H1 (cell line): ENCODE results near the gene DELE1. TPM values are rescaled to one million over a fixed set of nuclear protein-coding genes. Genes with fewer than 3 reads are reported as not detected.

Source experiments
- CTCF ChIA-PET: fragments of 300-600 bp; sonication (Branson Sonifier 250); formaldehyde crosslinking; loops from one replicate; lab custom pipeline; 2021; ENCODE audit not compliant: partially characterized antibody; lab: Charles Lee
- POLR2A ChIA-PET: fragments of 300-600 bp; sonication (Branson Sonifier 250); formaldehyde crosslinking; loops from one replicate; lab custom pipeline; 2021; ENCODE audit warnings: inconsistent platforms; ENCODE audit not compliant: partially characterized antibody; lab: Charles Lee
- DNase-seq, 2 experiments: peaks; one replicate each; pipeline versions ENCODE4 v3.0.0 to v3.0.0-alpha.2; 2010 to 2022; ENCODE audit warnings: low spot score in 2 of 2, low read depth in 1 of 2, mixed read lengths in 1 of 2
- FAIRE-seq: peaks from 2 replicates; lab custom pipeline; 2011; peaks lifted over from hg19 to GRCh38; lab: Jason Lieb, UNC
- H2AFZ ChIP-seq: 2 replicates; pipeline ENCODE4 v1.8.1; 2012; ENCODE audit warnings: low read length, inconsistent platforms
- H2AK5ac ChIP-seq: 2 replicates; pipeline ENCODE4 v1.6.1; 2013; ENCODE audit warnings: low read depth, low read length
- H2BK120ac ChIP-seq: replicated peaks from 2 replicates; pipeline ENCODE3; 2013; ENCODE audit warnings: low read depth, low read length, inconsistent platforms
- H2BK12ac ChIP-seq: 2 replicates; pipeline ENCODE4 v1.6.1; 2013; ENCODE audit warnings: low read depth, low read length
- H2BK15ac ChIP-seq: 2 replicates; pipeline ENCODE4 v1.6.1; 2013; ENCODE audit warnings: low read length
- H2BK20ac ChIP-seq: 2 replicates; pipeline ENCODE4 v1.6.1; 2013; ENCODE audit warnings: low read length
- H2BK5ac ChIP-seq: 2 replicates; pipeline ENCODE4 v1.6.1; 2013; ENCODE audit warnings: low read depth, low read length
- H3K14ac ChIP-seq: 2 replicates; pipeline ENCODE4 v1.6.1; 2013; ENCODE audit warnings: inconsistent platforms; ENCODE audit not compliant: insufficient read length
- H3K18ac ChIP-seq: 2 replicates; pipeline ENCODE4 v1.6.1; 2013; ENCODE audit warnings: low read length; ENCODE audit errors: extremely low read depth
- H3K23ac ChIP-seq: 2 replicates; pipeline ENCODE4 v1.6.1; 2013; ENCODE audit warnings: inconsistent platforms; ENCODE audit not compliant: insufficient read length
- H3K23me2 ChIP-seq: 2 replicates; pipeline ENCODE4 v1.6.1; 2013; ENCODE audit warnings: low read depth, low read length
- H3K27ac ChIP-seq: 2 replicates; pipeline ENCODE4 v1.6.1; 2011; ENCODE audit warnings: low read depth, low read length, inconsistent platforms
- H3K27me3 ChIP-seq, 4 experiments: replicated peaks in 1 of 4; 1 replicate in 1 of 4; 2 replicates in 3 of 4; pipeline versions ENCODE4 v1.6.1 to v1.8.1; 2011 to 2013; ENCODE audit warnings: low read length in 3 of 4, mild to moderate bottlenecking in 3 of 4, inconsistent platforms in 2 of 4, mixed read lengths in 2 of 4, moderate library complexity in 1 of 4; ENCODE audit not compliant: control insufficient read depth in 3 of 4, insufficient read depth in 3 of 4; ENCODE audit errors: extremely low read depth in 1 of 4
- H3K36me3 ChIP-seq, 4 experiments: 2 replicates each; pipeline versions ENCODE4 v1.6.1 to v1.8.1; 2011 to 2013; ENCODE audit warnings: mild to moderate bottlenecking in 4 of 4, low read length in 3 of 4, moderate library complexity in 2 of 4, control low read depth in 1 of 4, inconsistent platforms in 1 of 4; ENCODE audit not compliant: insufficient read depth in 4 of 4, control insufficient read depth in 2 of 4
- H3K4ac ChIP-seq: replicated peaks from 2 replicates; pipeline ENCODE3; 2013; ENCODE audit warnings: low read length, low read depth, mixed read lengths, inconsistent platforms; ENCODE audit not compliant: insufficient read length
- H3K4me1 ChIP-seq, 4 experiments: replicated peaks in 1 of 4; 1 replicate in 1 of 4; 2 replicates in 3 of 4; pipeline versions ENCODE4 v1.6.1 to v1.8.1; 2011 to 2013; ENCODE audit warnings: low read length in 3 of 4, inconsistent platforms in 2 of 4, mixed read lengths in 1 of 4; ENCODE audit not compliant: insufficient read depth in 4 of 4, control insufficient read depth in 3 of 4
- H3K4me2 ChIP-seq, 2 experiments: 2 replicates each; pipeline versions ENCODE4 v1.6.1 to v1.8.1; 2011 to 2013; ENCODE audit warnings: low read depth in 2 of 2, low read length in 2 of 2, control low read depth in 1 of 2, inconsistent platforms in 1 of 2, mild to moderate bottlenecking in 1 of 2; ENCODE audit not compliant: insufficient read depth in 1 of 2
- H3K4me3 ChIP-seq, 4 experiments: fragments of 200-600, 300-600 bp in 1 of 4; sonication (generic), shearing (Covaris generic), sonication (Bioruptor Twin) in 1 of 4; 2 replicates each; pipeline versions ENCODE4 v1.5.1 to v1.8.1; 2011 to 2016; ENCODE audit warnings: low read length in 4 of 4, low read depth in 3 of 4, control low read depth in 2 of 4, inconsistent platforms in 2 of 4, mild to moderate bottlenecking in 2 of 4, mixed read lengths in 1 of 4, moderate library complexity in 1 of 4; ENCODE audit not compliant: insufficient read depth in 2 of 4; ENCODE audit errors: extremely low read depth in 1 of 4
- H3K56ac ChIP-seq: replicated peaks from 2 replicates; pipeline ENCODE3; 2013; ENCODE audit warnings: low read depth, mild to moderate bottlenecking, mixed read lengths, low read length, inconsistent platforms; ENCODE audit not compliant: insufficient read length
- H3K79me1 ChIP-seq: 2 replicates; pipeline ENCODE4 v1.6.1; 2013; ENCODE audit warnings: low read depth, low read length, control low read depth
- H3K79me2 ChIP-seq, 2 experiments: 2 replicates each; pipeline versions ENCODE4 v1.6.1 to v1.8.1; 2012 to 2013; ENCODE audit warnings: low read length in 2 of 2, mild to moderate bottlenecking in 2 of 2, inconsistent platforms in 1 of 2; ENCODE audit not compliant: insufficient read depth in 2 of 2, control insufficient read depth in 1 of 2
- H3K9ac ChIP-seq, 4 experiments: replicated peaks in 1 of 4; 1 replicate in 1 of 4; 2 replicates in 3 of 4; pipeline versions ENCODE4 v1.6.1 to v1.8.1; 2011 to 2013; ENCODE audit warnings: low read depth in 3 of 4, low read length in 3 of 4, control low read depth in 2 of 4, mild to moderate bottlenecking in 2 of 4, moderate library complexity in 2 of 4, inconsistent platforms in 1 of 4; ENCODE audit errors: extremely low read depth in 1 of 4
- H3K9me3 ChIP-seq, 2 experiments: 2 replicates each; pipeline versions ENCODE4 v1.6.1 to v1.8.1; 2012 to 2013; ENCODE audit warnings: mild to moderate bottlenecking in 2 of 2, moderate library complexity in 2 of 2, control low read depth in 1 of 2, inconsistent platforms in 1 of 2, low read depth in 1 of 2, low read length in 1 of 2, mixed read lengths in 1 of 2; ENCODE audit not compliant: insufficient read depth in 2 of 2
- H4K20me1 ChIP-seq, 2 experiments: replicated peaks in 1 of 2; 2 replicates each; pipeline versions ENCODE3 to v1.8.1; 2011 to 2013; ENCODE audit warnings: inconsistent platforms in 2 of 2, low read length in 2 of 2, mild to moderate bottlenecking in 1 of 2; ENCODE audit not compliant: insufficient read depth in 2 of 2, control insufficient read depth in 1 of 2
- H4K5ac ChIP-seq: 2 replicates; pipeline ENCODE4 v1.6.1; 2013; ENCODE audit warnings: low read length, low read depth, mixed read lengths, inconsistent platforms; ENCODE audit not compliant: insufficient read length
- H4K8ac ChIP-seq: 2 replicates; pipeline ENCODE4 v1.8.0; 2013; ENCODE audit warnings: mild to moderate bottlenecking, moderate library complexity, low read length, inconsistent platforms; ENCODE audit not compliant: insufficient read depth; ENCODE audit errors: extremely low read depth
- H4K91ac ChIP-seq: replicated peaks from 2 replicates; pipeline ENCODE3; 2013; ENCODE audit warnings: low read length, mixed read lengths, inconsistent platforms; ENCODE audit not compliant: insufficient read length
- CBX8 ChIP-seq: fragments of 300-800, 300-1000 bp; sonication (generic); IDR thresholded peaks from 2 replicates; pipeline ENCODE4 v1.7.1; 2016; ENCODE audit warnings: low read depth, low read length, borderline replicate concordance
- CHD1 ChIP-seq: IDR thresholded peaks from 2 replicates; pipeline ENCODE4 v1.6.1; 2012; ENCODE audit warnings: low read depth, low read length, improper control_type of control experiment
- CTBP2 ChIP-seq: IDR thresholded peaks from 2 replicates; pipeline ENCODE4 v1.7.0; 2011; ENCODE audit warnings: borderline replicate concordance, mild to moderate bottlenecking, moderate library complexity, mixed read lengths, low read length; ENCODE audit not compliant: insufficient read depth, insufficient read length
- HDAC2 ChIP-seq, 2 experiments: fragments of 300-600 bp in 1 of 2; sonication (generic) in 1 of 2; IDR thresholded peaks; 2 replicates each; pipeline ENCODE4 v1.6.1; 2011 to 2012; ENCODE audit warnings: low read depth in 2 of 2, low read length in 2 of 2, mild to moderate bottlenecking in 2 of 2, moderate library complexity in 2 of 2, borderline replicate concordance in 1 of 2, inconsistent platforms in 1 of 2
- NRF1 ChIP-seq: IDR thresholded peaks from 2 replicates; pipeline ENCODE4 v1.6.1; 2011; ENCODE audit warnings: mild to moderate bottlenecking, low read depth, low read length, improper control_type of control experiment
- POLR2AphosphoS5 ChIP-seq: IDR thresholded peaks from 2 replicates; pipeline ENCODE4 v1.6.1; 2011; ENCODE audit warnings: low read depth, low read length
- RAD21 ChIP-seq, 2 experiments: IDR thresholded peaks in 1 of 2; conservative IDR thresholded peaks in 1 of 2; 2 replicates each; pipeline ENCODE4 v1.6.1; 2011; ENCODE audit warnings: low read depth in 2 of 2, low read length in 2 of 2, improper control_type of control experiment in 1 of 2, inconsistent platforms in 1 of 2, mild to moderate bottlenecking in 1 of 2, moderate library complexity in 1 of 2
- SP1 ChIP-seq: IDR thresholded peaks from 2 replicates; pipeline ENCODE4 v1.6.1; 2011; ENCODE audit warnings: low read depth, low read length
- SRF ChIP-seq: IDR thresholded peaks from 2 replicates; pipeline ENCODE4 v1.6.1; 2011; ENCODE audit warnings: mild to moderate bottlenecking, low read depth, low read length, moderate library complexity
- TAF7 ChIP-seq: optimal IDR thresholded peaks from 2 replicates; pipeline ENCODE3; 2011; ENCODE audit warnings: low read depth, mild to moderate bottlenecking, inconsistent platforms, low read length, moderate library complexity, borderline replicate concordance
- WGBS, 2 experiments: shearing (Covaris generic) in 1 of 2; methylation state at CpG; one replicate each; pipeline versions ENCODE4 v1.1.6 to v1.1.7; 2013 to 2015; ENCODE audit warnings: low lambda C conversion rate in 2 of 2, mixed read lengths in 2 of 2, inconsistent platforms in 1 of 2, low coverage in 1 of 2, missing lambda C conversion rate in 1 of 2; ENCODE audit not compliant: insufficient replicate concordance in 2 of 2, insufficient coverage in 1 of 2, insufficient read length in 1 of 2; ENCODE audit errors: extremely low coverage in 1 of 2, missing lambda C conversion rate in 1 of 2; 5-methylcytosine and 5-hydroxymethylcytosine counted together
- polyA plus RNA-seq, 7 experiments: library from polyadenylated mRNA; depleted of rRNA in 3 of 7; stranded (reverse) in 5 of 7; unstranded in 2 of 7; fragments of >200 nt in 5 of 7; fragments of 200-250 nt in 2 of 7; gene quantifications; 1 replicate in 5 of 7; 2 replicates in 1 of 7; 4 replicates in 1 of 7; pipeline versions ENCODE4 v1.2.1 to v1.2.3, GENCODE V29; 2011 to 2013; ENCODE audit warnings: missing spikeins in 2 of 7, mixed read lengths in 2 of 7
- total RNA-seq: library from RNA; stranded (reverse); fragmentation: NEBNext Ultra II Directional; extraction: Animal tissue kit (Norgen Biotek cat#: 25700); gene quantifications from 2 replicates; pipeline ENCODE4 v1.2.1, GENCODE V29; 2021
- TF ChIP-seq, protein P1 (sequence below): IDR thresholded peaks from 2 replicates; pipeline ENCODE4 v1.6.1; 2012; ENCODE audit warnings: inconsistent platforms

DELE1 gene
- total and polyA plus RNA-seq, 2 of the 8 experiments (the other 6 are each of a cell fraction or from before 2014, with no cell fraction given) = 61.4 to 114 TPM

DNA sequence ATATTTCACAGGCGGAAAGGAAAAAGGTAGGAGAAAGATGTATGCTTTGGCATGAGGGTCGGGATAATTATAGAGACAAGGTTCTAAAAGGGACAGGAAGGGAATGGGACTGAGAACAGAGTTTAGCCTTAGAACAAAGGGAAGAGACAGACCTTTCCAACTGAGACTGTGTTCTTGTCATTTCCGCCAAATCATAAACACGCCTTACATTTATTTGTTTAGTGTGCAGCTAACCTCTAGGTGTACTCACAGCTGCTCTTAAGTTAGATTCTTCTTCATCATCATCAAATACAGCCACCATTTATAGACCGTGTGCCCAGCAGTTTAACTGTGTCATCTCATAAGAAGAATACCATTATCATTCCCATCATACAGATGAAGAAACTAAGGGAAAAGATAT is 5.9 kb upstream of the DELE1 start:
- H2BK15ac ChIP-seq = no peak overlapping the region
- no peak overlapping the region for H4K8ac ChIP-seq
- H3K36me3 ChIP-seq = no peaks in the 10 kb centered on the region
- H3K9ac ChIP-seq = no peak overlapping the region
- H3K79me1 ChIP-seq = no peaks in the 10 kb centered on the region
- H2BK20ac ChIP-seq = no peak overlapping the region
- H4K5ac ChIP-seq = no peak overlapping the region
- H3K23me2 ChIP-seq = peaks cover 3% of the 10 kb centered on the region; the same call in 1 of the 2 replicates
- H4K91ac ChIP-seq = no peak overlapping the region
- H3K27ac ChIP-seq = no peak overlapping the region
- no peak overlapping the region for H3K4me3 ChIP-seq
- peaks cover 3 to 17% (median 7%) of the 10 kb centered on the region in 4 experiments for H3K27me3 ChIP-seq
- WGBS, 2 experiments = 81% methylated on average over 5 of the region's 5 CpGs; no CpG with 5 or more reads in 1 of the 2 experiments
- no peak overlapping the region for H2BK12ac ChIP-seq
- no peak overlapping the region for H3K56ac ChIP-seq
- no peak for DNase-seq
- no peaks in the 10 kb centered on the region for H4K20me1 ChIP-seq
- H3K4me1 ChIP-seq = peaks cover 4 to 10% (median 6%) of the 10 kb centered on the region in 4 experiments; a peak in 6 of 7 replicates
- H3K18ac ChIP-seq = no peak overlapping the region
- ChIA-PET POLR2A (interaction anchor here (1.4 to 5.0 kb wide), 3 partner anchors 14 to 36 kb away, joined by 3 to 36 read pairs (median 6); no protein-coding TSS in a partner anchor), CTCF (interaction anchor here (0.8 to 5.4 kb wide), 6 partner anchors 24 to 225 kb away, joined by 4 to 58 read pairs (median 22); partner anchors contain the start of genes PCDH1 and RNF14)
- no peak overlapping the region for H3K14ac ChIP-seq
- no peaks in the 10 kb centered on the region for H3K9me3 ChIP-seq
- FAIRE-seq = no peak
- no peak overlapping the region for H3K4me2 ChIP-seq
- no peak overlapping the region for H2BK120ac ChIP-seq
- no peak overlapping the region for H2AK5ac ChIP-seq
- no peak overlapping the region for H3K4ac ChIP-seq
- H2BK5ac ChIP-seq = no peak overlapping the region
- H2AFZ ChIP-seq = no peak overlapping the region
- no peaks in the 10 kb centered on the region for H3K79me2 ChIP-seq
- H3K23ac ChIP-seq = no peak overlapping the region
- no peak for TF ChIP-seq CHD1
- no peak for TF ChIP-seq SP1
- no peak for TF ChIP-seq CBX8
- TF ChIP-seq NRF1 = no peak
- no peak for TF ChIP-seq TAF7
- TF ChIP-seq HDAC2 (IDR thresholded peaks at IDR 0.05; ENCODE audit: borderline replicate concordance in 1 of 2, low read depth in 2 of 2, low read length in 2 of 2) = no peak
- TF ChIP-seq CTBP2 = no peak
- no peak for TF ChIP-seq SRF
- no peak for TF ChIP-seq RAD21 (IDR thresholded peaks at IDR 0.05 in 1 of 2, conservative IDR thresholded peaks at IDR 0.05 in 1 of 2; ENCODE audit: low read depth in 2 of 2, low read length in 2 of 2)
- TF ChIP-seq, protein P1, sequence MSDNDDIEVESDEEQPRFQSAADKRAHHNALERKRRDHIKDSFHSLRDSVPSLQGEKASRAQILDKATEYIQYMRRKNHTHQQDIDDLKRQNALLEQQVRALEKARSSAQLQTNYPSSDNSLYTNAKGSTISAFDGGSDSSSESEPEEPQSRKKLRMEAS = no peak
- TF ChIP-seq POLR2AphosphoS5 = no peak
